Measurements from ENCODE around the gene PIMREG.

Gene PIMREG

DNA sequence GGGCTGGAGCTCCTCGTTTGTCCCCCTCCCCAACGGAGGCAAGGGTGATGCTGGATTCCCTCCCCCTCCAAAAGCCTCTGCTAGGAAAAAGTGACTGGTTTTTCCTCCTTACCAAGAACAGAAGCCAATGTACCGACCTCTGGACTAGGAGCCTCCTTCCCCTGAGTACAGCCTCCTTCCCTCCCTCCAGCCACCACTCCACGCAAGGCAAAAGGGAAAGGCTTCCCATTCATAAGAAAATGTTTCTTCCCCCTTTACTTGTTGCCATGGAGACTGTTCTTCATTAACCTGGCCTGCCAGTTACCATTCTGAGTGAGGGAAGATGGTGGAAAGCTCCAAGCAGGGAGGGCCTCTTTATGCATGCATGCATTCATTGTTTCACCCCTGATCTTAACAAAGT, 4.3 kb upstream of the PIMREG start:
- no peak for DNase-seq

DNA sequence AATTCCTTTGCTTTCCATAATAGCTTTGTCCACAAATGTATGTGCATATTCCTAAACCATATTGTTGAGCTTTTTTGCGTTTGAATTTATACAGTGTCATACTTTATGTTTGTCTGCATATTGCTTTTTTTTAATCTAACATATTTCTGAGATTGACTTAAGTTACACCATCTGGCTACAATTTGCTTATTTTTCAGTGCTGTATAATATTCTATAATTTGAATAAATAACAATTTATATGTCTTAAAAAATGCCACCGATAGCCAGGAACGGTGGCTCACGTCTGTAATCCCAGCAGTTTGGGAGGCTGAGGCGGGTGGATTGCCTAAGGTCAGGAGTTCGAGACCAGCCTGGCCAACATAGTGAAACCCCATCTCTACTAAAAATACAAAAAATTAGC, 1.5 kb upstream of the PIMREG start:
- DNase-seq, result no peak

DNA sequence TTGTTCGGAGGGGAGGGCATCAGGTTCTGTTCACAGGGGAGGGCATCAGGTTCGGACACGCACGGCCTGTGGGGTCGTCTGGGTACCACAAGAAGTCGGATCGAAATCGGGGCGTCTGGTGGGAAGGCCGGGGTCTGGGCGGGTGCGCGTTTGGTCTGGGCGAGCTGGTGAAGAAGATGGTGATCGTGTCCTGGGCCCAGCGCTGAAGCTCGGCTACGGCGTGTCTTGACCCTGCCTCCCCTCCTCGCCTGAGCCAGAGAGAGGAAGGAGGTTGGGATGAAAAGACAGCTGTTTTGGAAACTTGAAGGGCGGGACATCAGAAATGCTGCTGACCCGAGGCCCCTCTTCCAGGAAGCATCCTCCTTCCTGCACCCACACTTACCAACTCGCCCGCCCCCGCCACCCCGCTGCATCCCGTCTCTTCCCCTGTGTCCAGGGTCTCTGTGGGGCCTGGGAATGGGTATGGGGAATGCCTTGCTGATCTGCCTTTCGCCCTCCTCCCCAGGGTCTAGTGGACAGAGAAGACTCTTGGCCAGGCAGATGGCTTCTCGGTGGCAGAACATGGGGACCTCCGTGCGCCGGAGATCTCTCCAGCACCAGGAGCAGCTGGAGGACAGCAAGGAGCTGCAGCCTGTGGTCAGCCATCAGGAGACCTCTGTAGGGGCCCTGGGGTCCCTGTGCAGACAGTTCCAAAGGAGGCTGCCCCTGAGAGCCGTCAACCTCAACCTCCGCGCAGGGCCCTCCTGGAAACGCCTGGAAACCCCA, 498 bp downstream of the PIMREG start:
- DNase-seq, result no peak

DNA sequence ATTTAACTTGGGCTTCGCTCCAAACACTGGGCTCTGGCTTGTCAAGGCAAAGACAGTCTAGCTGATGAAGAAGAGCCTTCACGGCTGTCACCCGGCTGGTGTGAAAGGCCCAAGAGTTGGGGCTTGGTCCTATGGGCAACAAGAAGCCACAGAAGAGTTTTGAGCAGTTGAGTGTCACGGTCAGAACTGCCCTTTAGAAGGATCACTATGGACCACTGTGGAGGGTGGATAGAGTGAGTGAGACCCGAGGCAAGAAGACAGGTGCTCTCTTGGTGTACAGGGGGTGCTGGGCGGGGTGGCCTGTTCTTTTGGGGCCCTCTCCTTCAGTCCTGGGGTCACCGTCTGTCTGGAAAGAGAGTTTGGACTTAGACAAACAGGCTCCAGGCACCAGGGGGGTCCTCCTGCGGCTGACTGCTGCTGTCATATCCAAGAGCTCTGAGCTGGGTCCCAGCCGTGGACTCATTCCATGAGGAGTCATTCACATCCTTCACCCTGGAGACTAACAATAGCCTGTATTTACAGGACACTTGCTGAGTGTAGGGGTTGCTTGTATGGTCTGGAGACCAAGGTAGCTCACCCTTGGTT, 2.4 kb downstream of the PIMREG start:
- DNase-seq, result no peak

DNA sequence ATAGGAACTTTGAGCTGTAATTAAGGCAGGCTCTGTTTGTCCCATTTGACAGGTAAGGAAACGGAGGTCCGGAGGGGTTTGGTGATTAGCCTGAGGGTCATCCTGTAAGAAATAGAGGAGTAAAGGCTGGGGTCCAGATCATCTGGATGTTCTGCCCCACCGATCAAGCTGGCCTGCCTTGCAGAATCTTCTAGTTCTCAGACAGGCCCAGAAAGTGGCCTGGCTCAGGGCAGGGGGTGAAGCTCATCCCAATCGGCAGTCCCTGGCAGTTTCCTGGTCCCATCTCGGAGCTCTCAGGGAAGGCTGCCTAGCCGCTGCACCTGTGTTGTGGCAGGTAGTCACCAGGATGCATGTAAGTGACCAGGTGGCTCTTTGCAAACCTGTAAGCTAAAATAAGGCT, 4.2 kb downstream of the PIMREG start:
- DNase-seq, result no peak

DNA sequence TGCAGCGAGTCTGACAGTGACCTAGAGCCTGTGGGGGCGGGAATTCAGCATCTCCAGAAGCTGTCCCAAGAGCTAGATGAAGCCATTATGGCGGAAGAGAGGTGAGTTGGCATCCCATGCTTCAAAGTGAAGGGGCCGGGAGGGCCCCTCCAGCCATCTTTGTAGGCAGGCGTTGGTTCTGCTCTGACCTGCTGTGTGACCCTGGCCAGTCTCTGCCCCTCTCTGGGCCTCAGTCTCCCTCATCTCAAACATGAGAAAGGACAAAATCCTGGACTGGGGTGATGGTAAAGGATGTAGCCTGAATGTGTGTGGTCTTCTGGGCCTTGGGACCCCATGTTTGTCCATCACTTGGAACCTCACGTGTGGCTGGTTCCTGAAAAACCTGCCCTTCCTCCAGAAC, 5.1 kb downstream of the PIMREG start:
- no peak for DNase-seq

DNA sequence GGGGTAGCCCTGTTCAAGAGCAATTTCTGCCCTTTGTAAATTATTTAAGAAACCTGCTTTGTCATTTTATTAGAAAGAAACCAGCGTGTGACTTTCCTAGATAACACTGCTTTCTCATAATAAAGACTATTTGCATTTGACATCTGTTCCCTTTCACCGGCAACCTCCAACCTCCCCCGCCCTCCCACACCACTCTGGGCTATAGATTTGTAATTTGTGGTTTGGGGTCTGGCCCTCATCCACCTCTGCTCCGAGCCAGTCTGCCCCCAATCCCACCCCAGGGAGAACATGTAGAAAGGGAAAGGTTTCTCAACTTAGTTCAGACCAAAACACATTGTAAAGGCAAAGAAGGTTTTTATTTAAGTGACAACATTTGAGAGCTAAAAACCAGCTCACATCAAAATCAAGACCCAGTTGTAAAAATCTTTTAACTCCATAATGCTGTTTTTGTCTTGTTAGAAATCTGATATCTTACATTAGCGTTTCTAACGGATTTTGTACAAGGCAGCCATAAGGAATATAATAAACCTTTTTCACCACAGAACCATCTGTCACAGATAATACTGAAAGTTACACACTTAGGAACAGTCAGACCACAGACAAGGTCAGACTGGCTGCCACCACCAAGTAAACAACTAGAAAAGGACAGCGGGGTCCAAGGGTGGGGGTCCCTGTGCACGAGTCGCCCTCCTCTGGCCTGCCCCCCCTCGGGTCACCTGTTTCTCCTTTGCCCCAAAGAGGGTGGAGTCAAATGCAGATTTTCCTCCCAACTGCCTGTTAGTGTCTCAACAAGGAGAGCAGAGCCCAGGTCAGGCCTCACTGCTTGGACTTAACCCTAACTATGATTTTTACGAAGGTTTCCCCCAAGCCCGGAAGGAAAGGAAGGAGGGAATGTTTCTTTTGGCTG, 6.9 kb downstream of the PIMREG start:
- DNase-seq, result no peak

DNA sequence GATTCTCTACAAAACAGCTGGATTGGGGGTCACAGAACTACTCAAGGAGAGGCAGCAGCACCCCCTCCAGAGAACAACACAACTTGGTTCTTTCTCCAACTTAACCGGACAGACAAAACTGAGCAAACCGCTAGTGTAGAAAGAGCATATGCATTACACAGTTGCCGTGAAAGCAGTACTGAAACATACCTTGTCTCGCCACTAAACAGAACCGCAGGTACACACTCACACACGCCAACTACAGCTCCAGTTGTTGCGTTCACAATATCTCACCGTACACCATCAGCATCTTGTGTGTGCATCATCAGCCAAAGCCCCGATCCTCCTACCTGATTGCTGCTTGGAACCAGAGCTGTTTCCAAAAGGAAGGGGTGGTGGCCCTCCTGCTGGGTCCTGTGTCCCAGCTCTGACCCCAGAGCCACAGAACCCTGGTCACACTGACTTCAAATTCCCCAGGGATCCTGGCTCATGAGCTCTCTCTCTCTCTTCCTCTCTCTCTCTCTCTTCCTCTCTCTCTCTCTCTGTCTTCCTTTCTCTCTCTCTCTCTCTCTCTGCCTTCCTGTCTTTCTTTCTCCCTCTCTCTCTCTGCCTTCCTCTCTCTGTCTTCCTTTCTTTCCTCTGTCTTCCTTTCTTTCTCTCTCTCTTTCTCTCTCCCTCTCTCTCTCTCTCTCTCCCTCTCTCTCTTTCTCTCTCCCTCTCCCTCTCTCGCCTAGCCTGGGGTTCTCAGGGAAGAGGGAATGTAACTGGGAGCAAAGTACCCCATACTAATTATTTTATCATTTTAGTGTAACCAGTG, 8.4 kb downstream of the PIMREG start:
- DNase-seq, result no peak

DNA sequence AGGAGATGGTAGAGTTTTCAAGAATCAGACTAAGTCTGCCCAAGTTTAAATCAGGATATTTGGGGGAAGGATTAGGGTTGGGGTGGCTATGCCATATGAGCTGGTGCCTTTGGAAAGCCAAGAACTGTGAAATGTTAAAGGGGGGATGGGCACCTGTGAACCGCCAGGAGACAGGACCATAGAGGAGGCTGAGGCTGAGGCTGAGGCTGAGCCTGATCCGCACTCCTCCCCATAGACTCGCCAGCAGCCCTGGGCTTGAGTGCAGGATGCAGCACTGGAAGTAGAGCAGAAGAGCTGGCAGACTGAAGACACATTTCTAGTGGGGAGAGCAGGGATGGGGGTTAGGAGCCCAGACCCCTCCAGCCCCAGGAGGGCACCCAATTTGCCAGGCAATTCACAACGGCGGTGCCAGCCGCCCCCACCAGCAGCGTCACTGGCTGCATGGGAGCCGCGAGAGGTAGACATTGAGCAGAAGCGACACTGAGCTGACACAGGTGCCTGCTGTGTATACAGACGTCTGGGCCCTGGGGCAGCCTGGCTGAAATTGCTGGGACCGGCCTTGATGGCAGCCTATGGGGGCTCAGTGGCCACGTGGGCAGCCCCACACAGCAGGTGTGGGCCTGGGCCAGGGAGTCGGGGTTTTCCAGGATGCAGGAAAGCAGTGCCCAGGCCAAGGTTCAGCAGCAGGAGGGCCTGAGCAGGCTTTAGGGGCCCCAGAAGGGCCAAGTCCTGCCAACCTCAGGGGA, 9.2 kb downstream of the PIMREG start:
- DNase-seq, result no peak

DNA sequence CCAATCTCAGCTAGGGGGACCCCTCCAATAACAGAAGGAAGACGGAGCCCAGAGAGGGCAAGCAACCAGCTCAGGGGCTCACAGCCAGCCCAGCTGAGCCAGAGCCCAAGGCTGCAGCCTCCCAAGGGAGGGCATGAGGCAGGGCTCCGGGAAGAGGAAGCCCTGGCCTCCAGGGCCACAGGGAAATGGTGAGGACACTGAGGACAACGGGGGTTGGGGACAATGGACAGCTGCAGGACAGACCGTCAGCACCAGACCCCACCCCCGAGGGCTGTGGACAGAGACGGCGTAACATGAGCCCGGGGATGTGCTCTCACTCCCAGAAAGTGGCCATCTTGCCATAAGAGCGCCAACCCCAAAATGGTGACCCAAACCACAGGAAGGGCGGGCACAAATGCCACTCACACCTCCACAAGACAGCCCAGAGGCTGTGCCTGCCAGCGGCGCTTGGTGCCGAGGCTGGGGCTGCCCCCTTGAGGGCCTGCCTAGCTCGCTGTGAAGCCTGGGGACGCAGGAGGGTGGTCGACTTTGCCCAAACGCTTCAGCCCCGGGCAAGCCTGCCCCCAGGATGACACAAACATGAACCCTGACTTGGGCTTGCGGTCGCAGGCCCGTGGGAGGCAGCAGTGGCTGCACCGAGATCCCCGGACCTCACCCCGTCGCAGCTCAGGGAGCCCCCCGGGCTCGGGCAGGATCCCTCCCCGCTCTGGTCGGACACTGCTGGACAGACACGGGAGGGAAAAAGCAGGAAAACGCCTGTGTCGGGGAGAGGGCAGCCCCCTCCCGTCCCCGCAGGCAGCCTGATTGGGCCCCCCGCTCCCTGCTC, 10.5 kb downstream of the PIMREG start:
- DNase-seq, result no peak

DNA sequence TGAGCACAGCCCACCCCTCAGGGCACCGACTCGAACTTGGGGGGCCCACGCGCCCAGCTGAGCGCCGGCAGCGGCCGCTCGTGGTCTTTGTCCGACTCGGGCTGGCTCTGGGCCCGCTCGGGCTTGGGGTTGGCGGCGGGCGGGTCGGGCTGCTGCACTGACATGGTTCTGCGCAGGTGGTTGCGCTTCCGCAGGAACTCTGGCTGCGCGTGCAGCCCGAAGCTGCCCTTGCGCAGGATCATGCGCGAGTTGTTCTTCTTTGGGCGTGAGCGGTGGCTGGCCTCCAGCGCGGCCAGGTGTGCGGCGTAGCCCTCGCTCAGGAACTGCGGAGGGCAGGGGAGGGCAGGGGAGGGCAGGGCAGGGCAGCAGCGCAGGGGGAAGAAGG, 11.1 kb downstream of the PIMREG start:
- DNase-seq, result peak; percentile 12 to 55

DNA sequence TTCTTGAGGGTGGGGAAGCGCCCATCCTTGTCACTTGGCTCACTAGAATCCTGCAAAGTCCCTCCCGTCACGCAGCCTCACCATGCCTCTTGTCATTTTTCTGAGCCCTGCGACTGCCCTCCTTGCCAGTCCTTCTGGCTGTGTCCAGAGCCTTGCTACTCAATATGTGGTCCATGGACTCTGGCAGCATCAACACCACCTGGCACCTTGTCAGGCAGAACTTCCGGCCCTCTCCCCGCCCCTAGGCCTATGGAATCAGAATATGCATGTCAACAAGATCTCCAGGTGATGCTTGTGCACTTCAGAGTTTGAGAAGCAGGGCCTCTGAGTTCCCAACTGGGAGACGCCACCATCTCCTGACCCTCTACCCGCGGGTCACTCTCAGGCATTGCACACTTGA, 12.1 kb downstream of the PIMREG start:
- DNase-seq, result no peak

DNA sequence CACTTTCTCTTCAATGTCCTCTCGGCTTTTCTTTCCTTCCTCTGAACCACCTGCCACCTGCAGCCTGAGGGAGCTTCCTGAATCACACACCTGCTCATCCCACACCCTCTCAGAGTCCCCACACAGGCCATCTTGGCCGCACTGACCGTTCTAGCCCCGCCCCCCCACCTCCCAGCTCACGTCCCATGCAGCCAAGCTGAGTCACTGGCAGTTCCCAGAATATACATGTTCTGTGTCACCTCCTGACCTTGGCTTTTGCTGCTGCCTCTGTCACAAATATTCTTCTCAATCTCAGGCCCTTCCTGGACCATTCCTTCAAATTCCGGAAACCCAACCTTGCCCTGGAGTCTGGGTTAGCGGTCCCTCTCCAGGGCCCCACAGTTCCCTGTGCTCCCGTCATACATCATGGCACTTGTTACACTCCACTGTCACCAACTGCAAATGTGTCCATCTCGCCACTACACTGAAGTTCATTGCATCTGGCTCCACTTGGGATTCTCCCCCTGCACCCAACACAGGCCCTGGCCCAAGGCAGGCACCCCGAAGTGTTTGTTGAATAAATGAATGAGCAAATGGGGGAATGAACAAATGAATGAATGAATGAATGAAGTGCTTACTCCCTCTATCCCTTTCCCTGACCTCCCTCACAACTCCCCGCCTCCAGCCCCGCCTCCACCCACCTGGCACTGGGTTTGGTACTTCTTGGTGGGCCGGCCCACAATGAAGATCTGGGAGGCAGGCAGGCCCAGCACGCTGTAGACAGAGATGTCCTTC, 12.8 kb downstream of the PIMREG start:
- peak in 1 of 2 donors; percentile 59 for DNase-seq

DNA sequence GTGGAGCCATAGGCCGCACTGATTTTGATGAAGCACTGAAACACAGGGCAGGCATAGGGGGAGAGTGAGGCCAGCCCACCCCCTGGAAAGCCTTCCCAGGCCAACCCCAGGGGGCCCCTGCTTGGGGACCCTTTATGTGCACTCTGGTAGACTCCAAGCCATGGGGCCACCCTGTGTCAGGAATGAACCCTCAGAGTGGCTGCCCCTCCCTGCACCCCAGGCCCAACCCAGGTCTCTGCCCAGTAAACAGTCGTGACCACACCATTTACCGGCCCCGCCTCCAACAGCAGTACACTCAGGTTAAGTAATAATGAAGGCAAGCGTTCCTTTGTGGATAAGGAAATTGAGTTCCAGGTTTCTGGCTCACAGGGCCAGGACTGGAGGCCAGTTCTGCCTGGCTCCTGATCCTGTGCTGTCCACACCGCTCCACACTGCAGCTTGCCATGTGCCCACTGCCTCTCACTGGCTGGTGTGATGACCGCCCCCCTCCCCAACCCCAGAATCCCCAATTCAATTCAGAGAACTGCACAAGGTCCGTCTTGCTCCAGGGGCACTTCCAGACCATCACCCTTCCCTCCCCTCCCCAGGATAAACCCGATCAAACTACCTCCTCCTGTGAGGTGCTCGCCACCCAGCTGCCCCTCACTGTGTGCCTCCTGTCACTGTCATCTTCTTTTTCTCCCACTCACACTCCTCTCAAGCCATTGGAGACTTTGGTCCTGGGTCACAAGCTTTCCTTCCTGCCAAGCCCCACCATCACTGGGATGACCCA, 13.6 kb downstream of the PIMREG start:
- DNase-seq, result no peak

DNA sequence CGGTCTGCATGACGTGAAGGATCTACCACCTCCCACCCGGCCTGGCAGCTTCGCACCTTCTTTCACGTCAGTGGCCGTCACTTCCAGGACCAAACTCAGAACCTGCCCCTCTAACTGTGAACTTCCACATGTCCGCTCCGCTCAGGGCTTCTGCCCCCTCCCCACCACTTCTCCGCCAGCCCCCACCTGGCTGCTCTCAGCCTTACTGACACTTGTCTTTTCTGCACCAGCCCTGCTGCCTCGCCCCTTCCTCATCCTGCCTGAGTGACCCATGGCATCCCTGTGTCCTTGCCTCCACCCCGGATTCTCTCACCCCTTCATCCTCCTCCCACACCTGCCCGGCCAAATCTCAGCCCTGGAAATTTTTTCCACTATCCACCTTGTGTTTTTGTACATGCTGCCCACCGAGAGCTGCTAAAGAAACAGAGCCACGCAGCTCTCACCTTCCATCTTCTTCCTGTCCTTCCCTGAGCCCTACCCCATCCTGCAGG, 14.2 kb downstream of the PIMREG start:
- DNase-seq, result no peak

DNA sequence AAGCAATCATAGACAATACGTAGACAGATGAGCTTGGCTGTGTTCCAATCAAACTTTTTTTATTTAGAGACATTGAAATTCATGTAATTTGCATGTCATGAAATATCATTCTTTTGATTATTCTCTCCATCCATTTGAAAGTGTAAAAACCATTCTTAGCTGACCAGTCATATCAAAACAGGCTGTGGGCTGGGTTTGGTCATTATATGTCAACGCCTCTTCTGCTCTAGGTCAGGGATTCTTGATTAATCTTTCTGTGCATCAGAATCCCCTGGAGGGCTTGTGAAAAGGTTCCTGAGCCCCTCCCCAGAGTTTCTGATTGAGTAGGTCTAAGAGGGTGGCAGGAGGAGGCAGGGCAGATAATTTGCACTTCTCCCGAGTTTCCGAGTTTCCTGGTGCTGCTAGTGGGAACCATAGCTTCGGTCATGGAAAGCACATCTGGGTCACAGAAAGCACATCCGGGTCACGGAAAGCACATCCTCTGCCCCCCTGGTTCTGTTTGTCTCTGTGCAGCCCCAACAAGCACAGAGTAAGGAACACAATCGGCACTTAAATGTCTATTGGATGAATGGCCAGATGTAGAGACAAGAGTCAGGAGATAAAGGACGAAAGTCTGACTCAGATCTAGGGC, 16.4 kb downstream of the PIMREG start:
- DNase-seq, result no peak

DNA sequence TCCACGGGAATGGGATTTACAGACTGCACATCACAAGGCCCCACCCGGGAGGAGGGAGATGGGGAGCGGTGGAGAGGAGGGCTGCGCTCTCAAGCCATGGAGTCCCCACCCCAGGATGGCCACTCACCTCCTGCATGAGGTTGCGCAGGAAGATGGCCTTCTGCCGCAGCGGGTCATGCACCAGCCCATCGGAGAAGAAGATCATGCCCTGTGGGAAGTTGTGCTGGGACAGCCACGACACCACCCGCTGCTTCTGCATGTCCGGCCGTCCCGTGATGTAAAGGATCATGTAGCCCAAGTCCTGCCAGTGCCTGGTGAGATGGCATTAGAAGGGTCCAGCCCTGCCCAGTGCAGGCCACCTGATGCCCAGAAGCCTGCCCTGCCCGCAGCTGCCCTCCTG, 17.0 kb downstream of the PIMREG start:
- DNase-seq, result no peak

DNA sequence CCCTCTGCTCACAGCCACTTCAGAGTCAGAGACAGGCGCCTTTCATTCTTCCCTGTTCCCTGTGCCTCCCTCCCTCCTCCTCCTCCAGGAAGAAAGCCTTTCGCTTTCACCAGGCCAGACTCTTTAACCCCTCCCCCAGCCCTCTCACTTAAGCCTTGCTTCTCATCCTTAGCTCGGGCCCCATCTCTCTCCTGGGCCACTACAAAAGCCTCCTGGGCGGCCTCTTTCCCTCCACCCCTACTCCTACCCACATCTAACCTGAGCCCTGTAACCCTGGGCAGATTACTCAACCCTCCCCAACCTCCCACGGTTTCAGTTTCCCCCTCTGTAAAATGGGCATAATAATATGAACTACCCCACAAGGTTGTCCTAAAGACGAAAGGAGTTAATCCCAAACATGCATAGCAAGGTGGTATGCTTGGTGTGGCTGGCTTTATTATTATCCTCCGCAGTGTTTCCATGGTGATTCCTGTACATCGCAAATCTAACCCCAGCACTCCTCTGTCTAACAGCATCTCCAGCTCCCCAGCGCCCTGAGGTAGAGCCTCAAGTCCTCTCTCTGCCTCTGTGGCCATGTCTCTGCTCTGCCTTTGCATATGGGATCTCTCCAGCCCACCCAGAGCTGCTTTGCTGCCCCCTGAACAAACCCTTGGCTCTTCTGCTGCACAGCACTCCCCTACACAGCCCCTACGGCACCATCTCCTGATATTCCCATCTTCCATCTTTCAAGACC, 17.7 kb downstream of the PIMREG start:
- DNase-seq, result no peak
